Activated B cell treated with CpG ODN at 0.5 μM for 24 hours (primary cell): ENCODE measurements around the gene EBF4. TPM values are rescaled to one million over a fixed set of nuclear protein-coding genes. Genes with fewer than 3 reads are reported as not detected.

ENCODE experiments used
- ATAC-seq: fragments of 200-7000 bp; cut with Tn5 transposase; one replicate; pipeline ENCODE4 v1.10.0; 2021; ENCODE audit warnings: low read depth, mild to moderate bottlenecking, moderate library complexity
- CTCF ChIA-PET: fragments of 350-600 bp; sonication (Branson Sonifier 250); formaldehyde crosslinking; loops from one replicate; lab custom pipeline; 2021; ENCODE audit warnings: antibody characterized with exemption; lab: Charles Lee
- POLR2A ChIA-PET: fragments of 350-600 bp; sonication (Branson Sonifier 250); formaldehyde crosslinking; loops from one replicate; lab custom pipeline; 2021; ENCODE audit warnings: antibody characterized with exemption; lab: Charles Lee
- DNase-seq: peaks from one replicate; pipeline ENCODE4 v3.0.0; 2022
- H3K27ac Mint-ChIP-seq: one replicate; pipeline ENCODE4 v1.8.0; 2020; ENCODE audit warnings: mixed read lengths
- H3K27me3 Mint-ChIP-seq: one replicate; pipeline ENCODE4 v1.8.0; 2021; ENCODE audit warnings: mixed read lengths
- H3K36me3 Mint-ChIP-seq: one replicate; pipeline ENCODE4 v1.8.0; 2021; ENCODE audit warnings: low read depth, mixed read lengths
- H3K4me1 Mint-ChIP-seq: one replicate; pipeline ENCODE4 v1.8.0; 2021; ENCODE audit warnings: mixed read lengths
- H3K4me3 Mint-ChIP-seq: one replicate; pipeline ENCODE4 v1.8.0; 2020; ENCODE audit warnings: mild to moderate bottlenecking, mixed read lengths
- H3K9me3 Mint-ChIP-seq: one replicate; pipeline ENCODE4 v1.8.0; 2020; ENCODE audit warnings: mixed read lengths
- CTCF ChIP-seq: fragments of 200-600 bp; IDR thresholded peaks from one replicate; pipeline ENCODE4 v1.8.0; 2022; ENCODE audit warnings: antibody characterized with exemption, mild to moderate bottlenecking
- intact Hi-C: fragments of 100-400 bp; cut with micrococcal nuclease; formaldehyde crosslinking; loops from one replicate; pipeline ENCODE4 v1.15.1; 2024
- total RNA-seq: library from RNA; stranded (reverse); gene quantifications from 2 replicates; pipeline ENCODE4 v1.2.3, GENCODE V29; 2022

Gene EBF4
- total RNA-seq, 1 donor from 2014 or later, result 2.4 TPM

DNA sequence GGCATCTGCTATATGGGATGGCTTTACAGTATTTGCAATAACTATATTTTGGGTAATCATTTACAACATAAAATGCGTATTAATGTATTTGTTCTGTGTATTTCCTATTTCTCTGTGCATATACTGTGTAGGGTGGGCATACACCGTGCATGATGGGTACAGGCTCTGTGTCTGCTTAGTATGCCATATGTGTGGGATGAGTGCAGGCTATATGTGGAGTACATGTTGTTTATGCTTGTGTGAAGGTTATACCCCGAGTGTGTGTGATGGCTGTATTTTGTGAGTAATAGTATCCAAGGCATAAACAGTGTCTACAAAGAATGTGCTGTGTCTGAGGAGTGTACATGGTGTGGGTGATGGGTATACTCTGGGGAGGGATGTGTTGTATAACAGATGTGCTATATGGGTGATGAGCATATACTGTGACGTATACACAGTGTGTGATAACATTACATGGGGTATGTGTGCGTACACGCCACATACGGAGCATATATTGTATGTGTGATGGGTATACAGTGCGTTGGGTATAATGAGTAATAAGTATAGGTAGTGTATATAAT is 55.2 kb downstream of the EBF4 start:
- H3K4me1 Mint-ChIP-seq, result peaks cover 21% of the 10 kb centered on the region
- intact Hi-C loops, result loop anchor here (10.0 kb wide), 1 partner anchor 223 kb away; no protein-coding TSS in a partner anchor
- POLR2A ChIA-PET, result no interaction called here
- no peak for DNase-seq
- no peaks in the 10 kb centered on the region for H3K36me3 Mint-ChIP-seq
- H3K27ac Mint-ChIP-seq, result no peak overlapping the region
- peaks cover 16% of the 10 kb centered on the region for H3K27me3 Mint-ChIP-seq
- H3K9me3 Mint-ChIP-seq, result no peaks in the 10 kb centered on the region
- CTCF ChIA-PET, result no interaction called here
- ATAC-seq, result no peak
- no peak overlapping the region for H3K4me3 Mint-ChIP-seq
- no peak for TF ChIP-seq CTCF

- intact Hi-C loops, result loop anchor here (10.0 kb wide), 1 partner anchor 224 kb away; no protein-coding TSS in a partner anchor
- POLR2A ChIA-PET, result no interaction called here
- Mint-ChIP-seq H3K9me3 (no peaks in the 10 kb centered on the region), H3K27me3 (peaks cover 17% of the 10 kb centered on the region), H3K27ac (no peak overlapping the region), H3K36me3 (no peaks in the 10 kb centered on the region), H3K4me1 (peaks cover 28% of the 10 kb centered on the region), H3K4me3 (no peak overlapping the region)
- no peak for ATAC-seq
- no peak for TF ChIP-seq CTCF
- DNase-seq, result no peak
- CTCF ChIA-PET, result no interaction called here
These were observed 56.2 kb downstream of the EBF4 start for GRCh38 chr20:2748551-2749342.

GRCh38 chr20:2749343-2749950 is 56.9 kb downstream of the EBF4 start:
- Mint-ChIP-seq H3K27ac (no peak overlapping the region), H3K9me3 (no peaks in the 10 kb centered on the region), H3K36me3 (no peaks in the 10 kb centered on the region), H3K4me1 (peaks cover 32% of the 10 kb centered on the region), H3K4me3 (no peak overlapping the region), H3K27me3 (peaks cover 24% of the 10 kb centered on the region)
- CTCF ChIA-PET, result no interaction called here
- DNase-seq, result no peak
- intact Hi-C loops, result loop anchor here (10.0 kb wide), 1 partner anchor 225 kb away; no protein-coding TSS in a partner anchor
- no peak for TF ChIP-seq CTCF
- ATAC-seq, result no peak
- POLR2A ChIA-PET, result no interaction called here

- ATAC-seq (no peak), DNase-seq (no peak)
- H3K27me3 Mint-ChIP-seq, result peaks cover 30% of the 10 kb centered on the region
- ChIA-PET CTCF (no interaction called here), POLR2A (no interaction called here)
- intact Hi-C loops, result loop anchor here (10.0 kb wide), 1 partner anchor 225 kb away; no protein-coding TSS in a partner anchor
- H3K9me3 Mint-ChIP-seq, result no peaks in the 10 kb centered on the region
- no peak for TF ChIP-seq CTCF
- H3K36me3 Mint-ChIP-seq, result no peaks in the 10 kb centered on the region
- H3K4me3 Mint-ChIP-seq, result no peak overlapping the region
- H3K4me1 Mint-ChIP-seq, result peaks cover 32% of the 10 kb centered on the region
- H3K27ac Mint-ChIP-seq, result no peak overlapping the region
These were observed 57.4 kb downstream of the EBF4 start for GRCh38 chr20:2749951-2750490.
